HepG2 (cell line): ENCODE data around the gene DIABLO. TPM values are rescaled to one million over a fixed set of nuclear protein-coding genes. Genes with fewer than 3 reads are reported as not detected.

Source experiments
- CREB1 ChIP-seq, 2 experiments: fragments of 450-650 bp in 1 of 2; IDR thresholded peaks; 2 replicates each; pipeline ENCODE4 v1.6.1; 2016 to 2017; ENCODE audit warnings: control low read depth in 1 of 2, mild to moderate bottlenecking in 1 of 2, missing compliant biosample characterization in 1 of 2, missing genetic modification characterization in 1 of 2
- ELF3 ChIP-seq: IDR thresholded peaks from 2 replicates; pipeline ENCODE4 v1.6.1; 2016; ENCODE audit warnings: missing genetic modification reagents, missing compliant biosample characterization
- KAT7 ChIP-seq: IDR thresholded peaks from 2 replicates; pipeline ENCODE4 v1.6.1; 2018; ENCODE audit warnings: borderline replicate concordance, missing compliant biosample characterization
- MED1 ChIP-seq: sonication (generic); formaldehyde crosslinking; IDR thresholded peaks from 2 replicates; pipeline ENCODE4 v1.4.0; 2020; ENCODE audit warnings: missing genetic modification reagents
- NFKBIZ ChIP-seq: IDR thresholded peaks from 2 replicates; pipeline ENCODE4 v1.6.1; 2018; ENCODE audit warnings: missing genetic modification reagents, missing compliant biosample characterization
- PAX8 ChIP-seq: sonication (generic); formaldehyde crosslinking; IDR thresholded peaks from 2 replicates; pipeline ENCODE4 v1.8.0; 2022; ENCODE audit warnings: mild to moderate bottlenecking, missing genetic modification reagents, borderline replicate concordance
- RNF2 ChIP-seq: fragments of 450-650 bp; conservative IDR thresholded peaks from 2 replicates; pipeline ENCODE4 v1.6.1; 2016; ENCODE audit warnings: low read depth
- SMYD3 ChIP-seq: sonication (generic); formaldehyde crosslinking; IDR thresholded peaks from 2 replicates; pipeline ENCODE4 v1.8.1; 2023; ENCODE audit warnings: mild to moderate bottlenecking, missing genetic modification reagents
- SRSF4 ChIP-seq: fragments of 200-400 bp; formaldehyde crosslinking; IDR thresholded peaks from one replicate; pipeline ENCODE4 v1.6.1; 2018; ENCODE audit warnings: mild to moderate bottlenecking, low read depth, low read length, moderate library complexity; ENCODE audit not compliant: poor library complexity, severe bottlenecking
- TERF1 ChIP-seq: sonication (generic); formaldehyde crosslinking; IDR thresholded peaks from 2 replicates; pipeline ENCODE4 v1.8.0; 2022; ENCODE audit warnings: mild to moderate bottlenecking, missing genetic modification reagents, moderate library complexity
- TGIF2 ChIP-seq: IDR thresholded peaks from 2 replicates; pipeline ENCODE4 v1.6.1; 2016; ENCODE audit warnings: control low read depth, missing compliant biosample characterization
- ZBTB1 ChIP-seq: sonication (generic); formaldehyde crosslinking; IDR thresholded peaks from 2 replicates; pipeline ENCODE4 v1.4.0; 2020; ENCODE audit warnings: missing genetic modification reagents, borderline replicate concordance
- ZFP62 ChIP-seq: sonication (generic); formaldehyde crosslinking; IDR thresholded peaks from 2 replicates; pipeline ENCODE4 v1.4.0; 2020; ENCODE audit warnings: missing genetic modification reagents
- ZNF234 ChIP-seq: sonication (generic); formaldehyde crosslinking; conservative IDR thresholded peaks from 2 replicates; pipeline ENCODE4 v1.5.1; 2020; ENCODE audit warnings: mild to moderate bottlenecking, missing genetic modification reagents
- ZNF766 ChIP-seq: sonication (generic); formaldehyde crosslinking; IDR thresholded peaks from 2 replicates; pipeline ENCODE4 v1.5.0; 2020; ENCODE audit warnings: missing genetic modification reagents, borderline replicate concordance
- ZNF773 ChIP-seq: sonication (generic); formaldehyde crosslinking; IDR thresholded peaks from 2 replicates; pipeline ENCODE4 v1.4.0; 2020; ENCODE audit warnings: missing genetic modification reagents, borderline replicate concordance
- ZNF775 ChIP-seq: sonication (generic); formaldehyde crosslinking; IDR thresholded peaks from 2 replicates; pipeline ENCODE4 v1.4.0; 2020; ENCODE audit warnings: missing genetic modification reagents, mild to moderate bottlenecking, moderate library complexity, borderline replicate concordance
- ZNF839 ChIP-seq: sonication (generic); formaldehyde crosslinking; IDR thresholded peaks from 2 replicates; pipeline ENCODE4 v1.4.0; 2020; ENCODE audit warnings: missing genetic modification reagents, mild to moderate bottlenecking, borderline replicate concordance
- polyA plus RNA-seq, 8 experiments: library from polyadenylated mRNA; depleted of rRNA in 3 of 8; stranded (reverse) in 7 of 8; unstranded in 1 of 8; fragments of >200 nt; fragmentation: Illumina TruSeq in 4 of 8; extraction: Trizol in 4 of 8; gene quantifications; 2 replicates each; pipeline versions ENCODE4 v1.2.1 to v1.2.3, GENCODE V29; 2011 to 2016; ENCODE audit warnings: low read depth in 4 of 8, missing spikeins in 1 of 8, mixed read lengths in 1 of 8; ENCODE audit not compliant: insufficient read depth in 1 of 8
- total RNA-seq, 5 experiments: library from RNA; depleted of rRNA; stranded (reverse); fragments of >200 nt; fragmentation: Illumina TruSeq; extraction: Trizol; gene quantifications; 2 replicates each; pipeline ENCODE4 v1.2.3, GENCODE V29; 2016; ENCODE audit warnings: low read depth in 1 of 5
- TF ChIP-seq, protein P1 (sequence below): sonication (generic); formaldehyde crosslinking; IDR thresholded peaks from 2 replicates; pipeline ENCODE4 v1.4.0; 2020; ENCODE audit warnings: missing genetic modification reagents
- TF ChIP-seq, protein P2 (sequence below): sonication (generic); formaldehyde crosslinking; IDR thresholded peaks from 2 replicates; pipeline ENCODE4 v1.5.0; 2020; ENCODE audit warnings: missing genetic modification reagents
- TF ChIP-seq, protein P3 (sequence below): sonication (generic); formaldehyde crosslinking; IDR thresholded peaks from 2 replicates; pipeline ENCODE4 v1.5.0; 2020; ENCODE audit warnings: mild to moderate bottlenecking, missing genetic modification reagents, borderline replicate concordance

DIABLO gene
- total and polyA plus RNA-seq, 2 of the 13 experiments (the other 11 are each of a cell fraction or from before 2014, with no cell fraction given), result 20.7 to 70.9 TPM

- peak; percentile 89; the same call in 1 of the 2 replicates for TF ChIP-seq ZNF766 (CRISPR knock-in tag)
- TF ChIP-seq ZFP62 (CRISPR knock-in tag), result no peak
- no peak for TF ChIP-seq NFKBIZ (CRISPR knock-in tag)
- no peak for TF ChIP-seq CREB1 (IDR thresholded peaks at IDR 0.05)
- no peak for TF ChIP-seq CREB1 (CRISPR knock-in tag; IDR thresholded peaks at IDR 0.05)
- TF ChIP-seq ZNF234 (CRISPR knock-in tag), result no peak
- no peak; the same call in 1 of the 2 replicates for TF ChIP-seq KAT7 (CRISPR knock-in tag)
- TF ChIP-seq ZNF773 (CRISPR knock-in tag), result peak; percentile 98
- 0 out of 2 replicates have a peak, but pooled peaks have one; percentile 71 for TF ChIP-seq TERF1
- peak; percentile 99 for TF ChIP-seq RNF2
- TF ChIP-seq, protein P1, sequence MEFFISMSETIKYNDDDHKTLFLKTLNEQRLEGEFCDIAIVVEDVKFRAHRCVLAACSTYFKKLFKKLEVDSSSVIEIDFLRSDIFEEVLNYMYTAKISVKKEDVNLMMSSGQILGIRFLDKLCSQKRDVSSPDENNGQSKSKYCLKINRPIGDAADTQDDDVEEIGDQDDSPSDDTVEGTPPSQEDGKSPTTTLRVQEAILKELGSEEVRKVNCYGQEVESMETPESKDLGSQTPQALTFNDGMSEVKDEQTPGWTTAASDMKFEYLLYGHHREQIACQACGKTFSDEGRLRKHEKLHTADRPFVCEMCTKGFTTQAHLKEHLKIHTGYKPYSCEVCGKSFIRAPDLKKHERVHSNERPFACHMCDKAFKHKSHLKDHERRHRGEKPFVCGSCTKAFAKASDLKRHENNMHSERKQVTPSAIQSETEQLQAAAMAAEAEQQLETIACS (CRISPR knock-in tag), result peak; percentile 40; the same call in 1 of the 2 replicates
- TF ChIP-seq, protein P2, sequence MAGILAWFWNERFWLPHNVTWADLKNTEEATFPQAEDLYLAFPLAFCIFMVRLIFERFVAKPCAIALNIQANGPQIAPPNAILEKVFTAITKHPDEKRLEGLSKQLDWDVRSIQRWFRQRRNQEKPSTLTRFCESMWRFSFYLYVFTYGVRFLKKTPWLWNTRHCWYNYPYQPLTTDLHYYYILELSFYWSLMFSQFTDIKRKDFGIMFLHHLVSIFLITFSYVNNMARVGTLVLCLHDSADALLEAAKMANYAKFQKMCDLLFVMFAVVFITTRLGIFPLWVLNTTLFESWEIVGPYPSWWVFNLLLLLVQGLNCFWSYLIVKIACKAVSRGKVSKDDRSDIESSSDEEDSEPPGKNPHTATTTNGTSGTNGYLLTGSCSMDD (CRISPR knock-in tag), result peak; percentile 96
- TF ChIP-seq MED1, result peak; percentile 48; the same call in 1 of the 2 replicates
- TF ChIP-seq TGIF2 (CRISPR knock-in tag), result peak; percentile 94
- TF ChIP-seq ELF3 (CRISPR knock-in tag), result peak; percentile 98
- 0 out of 2 replicates have a peak, but pooled peaks have one; percentile 14 for TF ChIP-seq PAX8 (CRISPR knock-in tag)
- no peak for TF ChIP-seq SMYD3 (CRISPR knock-in tag)
- peak; percentile 73; the same call in 1 of the 2 replicates for TF ChIP-seq ZBTB1 (CRISPR knock-in tag)
- TF ChIP-seq SRSF4, result no peak
- TF ChIP-seq, protein P3, sequence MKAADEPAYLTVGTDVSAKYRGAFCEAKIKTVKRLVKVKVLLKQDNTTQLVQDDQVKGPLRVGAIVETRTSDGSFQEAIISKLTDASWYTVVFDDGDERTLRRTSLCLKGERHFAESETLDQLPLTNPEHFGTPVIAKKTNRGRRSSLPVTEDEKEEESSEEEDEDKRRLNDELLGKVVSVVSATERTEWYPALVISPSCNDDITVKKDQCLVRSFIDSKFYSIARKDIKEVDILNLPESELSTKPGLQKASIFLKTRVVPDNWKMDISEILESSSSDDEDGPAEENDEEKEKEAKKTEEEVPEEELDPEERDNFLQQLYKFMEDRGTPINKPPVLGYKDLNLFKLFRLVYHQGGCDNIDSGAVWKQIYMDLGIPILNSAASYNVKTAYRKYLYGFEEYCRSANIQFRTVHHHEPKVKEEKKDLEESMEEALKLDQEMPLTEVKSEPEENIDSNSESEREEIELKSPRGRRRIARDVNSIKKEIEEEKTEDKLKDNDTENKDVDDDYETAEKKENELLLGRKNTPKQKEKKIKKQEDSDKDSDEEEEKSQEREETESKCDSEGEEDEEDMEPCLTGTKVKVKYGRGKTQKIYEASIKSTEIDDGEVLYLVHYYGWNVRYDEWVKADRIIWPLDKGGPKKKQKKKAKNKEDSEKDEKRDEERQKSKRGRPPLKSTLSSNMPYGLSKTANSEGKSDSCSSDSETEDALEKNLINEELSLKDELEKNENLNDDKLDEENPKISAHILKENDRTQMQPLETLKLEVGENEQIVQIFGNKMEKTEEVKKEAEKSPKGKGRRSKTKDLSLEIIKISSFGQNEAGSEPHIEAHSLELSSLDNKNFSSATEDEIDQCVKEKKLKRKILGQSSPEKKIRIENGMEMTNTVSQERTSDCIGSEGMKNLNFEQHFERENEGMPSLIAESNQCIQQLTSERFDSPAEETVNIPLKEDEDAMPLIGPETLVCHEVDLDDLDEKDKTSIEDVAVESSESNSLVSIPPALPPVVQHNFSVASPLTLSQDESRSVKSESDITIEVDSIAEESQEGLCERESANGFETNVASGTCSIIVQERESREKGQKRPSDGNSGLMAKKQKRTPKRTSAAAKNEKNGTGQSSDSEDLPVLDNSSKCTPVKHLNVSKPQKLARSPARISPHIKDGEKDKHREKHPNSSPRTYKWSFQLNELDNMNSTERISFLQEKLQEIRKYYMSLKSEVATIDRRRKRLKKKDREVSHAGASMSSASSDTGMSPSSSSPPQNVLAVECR (CRISPR knock-in tag), result peak; percentile 85
- TF ChIP-seq ZNF839 (CRISPR knock-in tag), result 0 out of 2 replicates have a peak, but pooled peaks have one; percentile 68
- no peak for TF ChIP-seq ZNF775 (CRISPR knock-in tag)
Measured at GRCh38 chr12:122226366-122227125, 694 bp upstream of the DIABLO start (continued).
